GM19025 (cell line): ENCODE results near the gene B4GAT1.
"Not testable (repeated sequence)": the region's sequence is repeated elsewhere in the genome, so short reads cannot be mapped to it uniquely, and the experiment has no call there.

Experiments used
- ATAC-seq: cut with Tn5 transposase; IDR thresholded peaks from one replicate; pipeline ENCODE4 v1.9.1; 2021; ENCODE audit warnings: mild to moderate bottlenecking, low read depth, moderate library complexity; ENCODE audit not compliant: unreplicated experiment

B4GAT1 gene

GRCh38 chr11:66347425-66348276 is at the start of gene B4GAT1:
B4GAT1 (minus strand) TSS chr11:66347629; CDS start chr11:66347545, 84 bp downstream.
- peak; percentile 31 for ATAC-seq

- no peak for ATAC-seq
These were observed 46.5 kb upstream of the B4GAT1 start for GRCh38 chr11:66393954-66394353.

- no peak for ATAC-seq
These were observed 43.9 kb upstream of the B4GAT1 start for GRCh38 chr11:66391322-66391721.

GRCh38 chr11:66388780-66389386 is 41.5 kb upstream of the B4GAT1 start:
- ATAC-seq: no peak

GRCh38 chr11:66386171-66387069 is 39.0 kb upstream of the B4GAT1 start:
- ATAC-seq: no peak

GRCh38 chr11:66384316-66384715 is 36.9 kb upstream of the B4GAT1 start:
- ATAC-seq: not testable (repeated sequence)

GRCh38 chr11:66380264-66380663 is 32.8 kb upstream of the B4GAT1 start:
- ATAC-seq: not testable (repeated sequence)

- not testable (repeated sequence) for ATAC-seq
These were observed 26.4 kb upstream of the B4GAT1 start for GRCh38 chr11:66373690-66374287.

GRCh38 chr11:66373265-66373664 is 25.8 kb upstream of the B4GAT1 start:
- no peak for ATAC-seq

GRCh38 chr11:66371627-66372415 is 24.4 kb upstream of the B4GAT1 start, which contains the start of gene SLC29A2:
SLC29A2 (minus strand) TSS chr11:66371760; CDS start chr11:66371591, 169 bp downstream.
- ATAC-seq: peak; percentile 41

- no peak for ATAC-seq
These were observed 21.9 kb upstream of the B4GAT1 start for GRCh38 chr11:66369073-66369894.

GRCh38 chr11:66368484-66368883 is 21.1 kb upstream of the B4GAT1 start:
- ATAC-seq: no peak

- ATAC-seq: no peak
These were observed 20.3 kb upstream of the B4GAT1 start for GRCh38 chr11:66367561-66368312.

- ATAC-seq: no peak
These were observed 19.5 kb upstream of the B4GAT1 start for GRCh38 chr11:66366844-66367477.

- ATAC-seq: no peak
These were observed 18.5 kb upstream of the B4GAT1 start for GRCh38 chr11:66365711-66366619.

GRCh38 chr11:66365166-66365565 is 17.7 kb upstream of the B4GAT1 start:
- no peak for ATAC-seq
